Dermis microvascular lymphatic vessel endothelial cell (primary cell): ENCODE measurements around the gene ELK1. TPM values are rescaled to one million over a fixed set of nuclear protein-coding genes. Genes with fewer than 3 reads are reported as not detected.
A peak's percentile ranks its signal among the peaks of the same experiment; 100 is the strongest.
"Not testable (repeated sequence)": the region's sequence is repeated elsewhere in the genome, so short reads cannot be mapped to it uniquely, and the experiment has no call there.

Experiments
- DNase-seq, 2 donors: peaks; one replicate each; pipeline versions ENCODE4 v3.0.0 to v3.0.0-alpha.2; 2010; ENCODE audit warnings: low read depth in 2 of 2
- total RNA-seq: library from RNA; depleted of rRNA; stranded (reverse); fragments of >200 nt; gene quantifications from 2 replicates; pipeline ENCODE4 v1.2.1, GENCODE V29; 2014

The ELK1 gene, protein sequence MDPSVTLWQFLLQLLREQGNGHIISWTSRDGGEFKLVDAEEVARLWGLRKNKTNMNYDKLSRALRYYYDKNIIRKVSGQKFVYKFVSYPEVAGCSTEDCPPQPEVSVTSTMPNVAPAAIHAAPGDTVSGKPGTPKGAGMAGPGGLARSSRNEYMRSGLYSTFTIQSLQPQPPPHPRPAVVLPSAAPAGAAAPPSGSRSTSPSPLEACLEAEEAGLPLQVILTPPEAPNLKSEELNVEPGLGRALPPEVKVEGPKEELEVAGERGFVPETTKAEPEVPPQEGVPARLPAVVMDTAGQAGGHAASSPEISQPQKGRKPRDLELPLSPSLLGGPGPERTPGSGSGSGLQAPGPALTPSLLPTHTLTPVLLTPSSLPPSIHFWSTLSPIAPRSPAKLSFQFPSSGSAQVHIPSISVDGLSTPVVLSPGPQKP
- 8.6 and 14.7 TPM in 2 replicates for total RNA-seq

DNA sequence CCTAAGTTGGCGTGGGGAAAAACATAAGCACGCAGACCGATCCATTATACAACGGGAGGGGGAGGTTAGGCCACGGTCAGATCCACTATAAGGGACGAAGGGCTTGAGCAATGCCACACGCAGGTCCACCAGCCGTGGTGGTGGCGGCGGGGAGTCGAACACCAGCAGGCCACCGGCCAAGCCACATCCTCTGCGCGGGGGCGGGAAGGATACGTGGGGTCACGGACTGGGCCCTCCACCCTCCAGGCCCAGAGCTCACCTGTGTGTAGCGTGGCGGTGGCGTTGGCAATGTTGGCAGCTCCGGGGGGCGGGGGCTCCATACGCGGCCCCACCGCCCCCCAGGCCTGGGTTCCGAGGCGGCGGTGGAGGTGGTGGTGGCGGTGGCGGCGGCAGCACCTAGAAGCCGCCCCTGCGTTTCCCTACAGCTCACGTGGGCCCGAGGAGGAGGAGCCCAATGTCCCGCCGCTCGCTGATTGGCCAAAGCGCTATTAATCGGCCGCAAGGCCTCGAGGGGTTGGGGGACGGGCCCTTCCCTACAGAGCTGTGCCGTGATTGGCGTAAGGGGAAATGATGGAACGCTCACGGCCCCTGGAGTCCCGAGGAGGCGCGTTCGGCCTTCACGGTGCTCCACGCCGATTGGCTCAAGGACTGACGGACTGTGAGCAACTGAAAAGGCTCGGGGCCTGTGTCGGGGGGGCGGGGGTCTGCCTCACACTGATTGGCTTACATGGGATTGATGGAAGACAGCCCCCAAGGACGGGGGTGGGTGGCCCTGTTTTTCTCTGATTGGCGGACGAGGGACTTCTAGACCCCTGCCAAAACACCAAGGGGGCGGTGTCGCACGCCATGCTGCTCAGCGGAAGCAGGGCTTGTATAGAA is at the start of gene ELK1:
TSS of gene ELK1 (minus strand) at position 400 of the 879 bp plus-strand sequence. CDS start 9,122 bp downstream, outside the sequence.
- DNase-seq: peak; percentile 95 to 98

DNA sequence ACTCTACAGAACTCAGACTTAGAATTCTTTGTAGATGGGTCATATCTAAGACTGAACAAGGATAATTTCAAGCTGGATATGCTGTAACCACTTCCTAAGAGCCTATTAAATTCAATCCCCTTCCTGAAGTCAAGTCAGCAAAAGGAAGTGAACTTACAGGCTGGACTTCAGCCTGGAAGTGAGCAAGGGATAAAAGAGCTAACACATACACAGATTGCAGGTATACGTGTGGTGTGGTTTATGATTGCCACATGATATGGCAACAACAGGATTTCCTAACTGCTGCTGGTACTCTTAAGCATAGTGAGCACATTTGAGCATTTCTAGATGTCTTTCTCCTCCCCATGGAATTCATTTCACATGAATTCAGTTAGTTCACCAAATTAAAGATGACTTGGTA is 46.8 kb upstream of the ELK1 start:
- no peak for DNase-seq

DNA sequence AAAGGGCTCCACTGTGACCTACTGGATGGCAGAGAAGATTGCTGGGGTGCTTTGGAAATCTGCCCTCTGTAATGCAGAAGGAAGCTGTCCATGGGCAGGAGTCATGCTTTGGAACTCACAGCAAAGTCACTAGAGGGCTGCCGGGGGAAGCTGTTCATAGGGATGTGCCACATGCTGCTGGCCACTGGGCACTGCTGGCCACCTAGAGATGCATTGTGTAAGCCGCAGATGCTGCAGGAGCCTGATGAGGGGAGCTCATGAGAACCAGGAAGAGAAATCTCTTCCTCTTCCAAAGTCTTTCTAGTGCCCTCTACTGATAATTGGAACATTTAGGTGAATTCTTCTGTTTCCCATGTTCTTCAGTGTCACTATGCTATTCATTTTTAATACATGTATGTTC is 39.8 kb upstream of the ELK1 start:
- DNase-seq: no peak

DNA sequence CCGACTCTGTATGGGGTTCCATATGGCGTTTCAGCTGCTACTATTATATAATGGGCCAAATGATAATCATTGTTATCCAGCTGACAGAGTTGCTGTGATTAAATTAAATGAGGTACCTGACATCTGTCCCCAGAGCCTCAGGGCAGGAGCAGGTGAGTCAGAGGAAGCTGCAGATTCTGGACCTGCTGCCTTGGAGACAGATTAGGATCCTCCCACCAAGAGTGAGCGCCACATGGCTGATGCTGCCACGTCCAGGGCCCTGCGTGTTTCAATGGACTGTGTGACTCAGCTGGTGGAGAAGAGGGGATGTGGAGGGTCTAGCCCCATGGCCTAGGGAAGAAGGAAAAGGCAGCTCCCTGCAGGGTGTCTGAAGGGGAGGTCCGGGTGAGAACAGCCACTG is 36.9 kb upstream of the ELK1 start:
- DNase-seq: no peak

DNA sequence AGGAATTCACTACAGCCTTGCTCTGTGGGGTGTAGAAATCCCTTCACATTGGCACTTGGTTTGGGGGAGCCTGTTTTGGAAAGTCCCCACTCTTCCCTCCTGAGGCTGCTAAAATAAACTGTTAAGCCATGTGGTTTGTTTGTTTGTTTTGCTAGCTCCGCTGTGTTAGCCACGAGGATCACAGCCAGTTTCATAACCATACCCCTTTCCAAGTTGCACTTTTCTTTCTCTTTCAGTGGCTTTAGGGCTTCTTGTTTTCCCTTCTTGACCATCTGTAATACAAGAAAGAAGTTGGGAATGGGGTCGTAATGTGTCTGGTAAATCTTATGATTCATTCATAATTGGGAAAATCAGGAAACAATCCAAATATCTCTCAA is 33.5 kb upstream of the ELK1 start:
- DNase-seq: no peak

DNA sequence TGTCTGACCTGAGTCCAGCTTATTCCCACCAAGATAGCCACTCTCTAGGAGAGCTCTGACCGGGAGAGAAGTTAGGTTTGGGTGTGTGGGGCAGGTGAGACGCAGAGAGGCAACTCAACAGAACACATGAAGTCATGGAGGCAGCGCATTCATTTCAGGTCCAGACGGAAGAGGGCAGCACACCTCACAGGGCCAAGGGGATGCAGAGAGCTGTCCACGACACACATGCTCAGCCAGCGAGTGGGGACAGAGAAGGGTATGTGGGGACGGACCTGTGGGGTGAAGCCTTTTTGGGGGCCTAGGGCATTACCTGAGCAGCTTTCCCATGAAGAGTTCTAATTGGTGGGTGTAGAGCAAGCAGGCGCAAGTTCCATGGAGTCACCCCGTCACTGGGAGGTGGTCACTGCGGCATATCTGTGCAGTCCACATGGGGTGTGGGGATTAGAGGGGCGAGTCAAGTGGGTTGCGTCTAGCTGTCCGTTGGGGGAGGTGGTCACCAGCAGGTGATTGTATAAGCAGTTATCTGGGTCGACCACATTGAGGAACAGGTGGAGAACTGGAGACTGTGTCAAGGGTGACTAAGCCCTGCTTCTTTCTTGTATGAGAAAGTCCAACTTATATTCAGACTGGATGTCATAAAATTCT is 32.9 kb upstream of the ELK1 start:
- no peak for DNase-seq

DNA sequence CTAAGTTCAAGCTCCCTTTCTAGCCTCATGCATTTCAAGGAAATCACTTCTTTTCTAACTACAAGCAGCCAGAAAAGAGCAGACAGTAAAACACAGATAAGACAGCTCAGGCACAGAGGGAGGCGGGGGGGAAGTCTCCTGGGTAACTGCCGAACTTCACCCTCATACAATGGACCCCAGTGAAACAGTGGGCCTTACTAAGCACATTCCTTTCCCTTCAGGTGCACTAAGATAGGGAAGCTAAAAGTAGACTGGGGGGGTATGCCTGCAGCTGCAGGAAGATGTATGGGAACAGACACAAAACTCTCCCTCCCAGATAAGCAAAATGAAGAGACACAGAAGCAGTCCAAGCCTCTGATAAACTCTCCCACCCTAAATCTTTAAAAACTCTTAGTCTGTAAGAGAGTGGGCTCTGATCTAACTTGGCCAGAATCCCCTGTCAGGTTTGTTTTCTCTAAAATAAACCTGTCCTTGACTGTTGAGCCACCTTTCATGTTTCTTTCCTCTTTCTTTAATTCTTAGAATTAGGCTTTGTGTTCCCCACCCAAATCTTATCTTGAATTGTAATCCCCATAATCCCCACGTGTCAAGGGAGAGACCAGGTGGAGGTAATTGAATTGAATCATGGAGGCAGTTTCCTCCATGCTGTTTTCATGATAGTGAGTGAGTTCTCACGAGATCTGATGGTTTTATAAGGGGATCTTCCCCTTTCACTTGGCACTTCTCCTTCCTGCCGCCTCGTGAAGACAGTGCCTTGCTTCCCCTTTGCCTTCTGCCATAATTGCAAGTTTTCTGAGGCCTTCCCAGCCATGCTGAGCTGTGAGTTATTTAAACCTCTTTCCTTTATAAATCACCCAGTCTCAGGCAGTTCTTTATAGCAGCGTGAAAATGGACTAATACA is 25.8 kb upstream of the ELK1 start:
- DNase-seq: not testable (repeated sequence)

DNA sequence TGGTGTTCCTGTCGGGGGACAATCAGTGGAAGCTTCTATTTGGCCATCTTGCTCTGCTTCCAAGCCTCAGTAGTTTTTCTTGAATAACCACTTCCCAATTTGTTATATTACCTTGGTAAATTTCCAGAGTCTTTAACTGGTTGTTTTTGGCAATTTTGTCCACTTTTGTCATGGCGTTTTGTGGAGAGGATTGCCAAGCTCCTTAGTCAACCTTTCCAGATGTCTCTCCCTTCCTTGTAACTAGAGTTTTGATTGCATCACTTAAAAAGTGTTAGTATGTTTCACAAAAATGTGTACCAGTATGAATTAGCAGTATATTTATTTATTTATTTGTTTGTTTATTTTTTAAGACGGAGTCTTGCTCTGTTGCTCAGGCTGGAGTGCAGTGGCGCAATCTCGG is 24.4 kb upstream of the ELK1 start:
- no peak for DNase-seq

DNA sequence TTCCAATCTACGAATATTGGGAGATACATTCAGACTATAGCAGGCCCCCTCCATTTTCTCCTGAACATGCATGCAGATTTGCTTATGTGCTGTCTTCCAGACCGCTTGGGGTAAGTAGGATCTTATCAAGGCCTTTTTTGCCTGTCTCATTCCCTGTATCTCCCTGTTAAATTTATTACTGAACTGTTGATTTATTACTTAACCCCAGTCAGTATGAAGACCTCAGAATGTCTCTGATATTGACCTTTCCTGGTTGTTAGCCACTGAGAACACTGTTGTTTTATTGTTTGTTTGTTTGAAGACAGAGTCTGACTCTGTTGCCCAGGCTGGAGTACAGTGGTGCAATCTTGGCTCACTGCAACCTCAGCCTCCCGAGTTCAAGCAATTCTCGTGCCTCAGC is 15.4 kb upstream of the ELK1 start:
- DNase-seq: not testable (repeated sequence)

DNA sequence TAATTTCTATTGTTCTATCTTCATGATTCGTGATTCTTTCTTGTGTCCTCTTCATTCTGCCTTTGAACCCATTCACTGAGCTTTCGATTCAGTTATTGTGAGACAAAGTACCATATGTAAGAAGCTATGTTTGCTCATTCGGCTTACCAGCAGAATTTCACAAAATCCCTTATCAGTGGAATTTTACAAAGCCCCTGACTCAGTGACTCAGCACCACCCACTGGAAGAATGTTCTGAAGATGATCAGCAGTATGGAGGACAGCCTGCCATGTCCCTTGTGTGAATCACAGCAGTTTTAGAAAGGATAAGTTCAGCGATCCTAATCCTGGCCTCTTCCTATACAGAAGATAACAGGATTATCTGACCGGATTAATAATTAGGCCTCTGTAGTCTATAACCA is 14.4 kb upstream of the ELK1 start:
- no peak for DNase-seq

DNA sequence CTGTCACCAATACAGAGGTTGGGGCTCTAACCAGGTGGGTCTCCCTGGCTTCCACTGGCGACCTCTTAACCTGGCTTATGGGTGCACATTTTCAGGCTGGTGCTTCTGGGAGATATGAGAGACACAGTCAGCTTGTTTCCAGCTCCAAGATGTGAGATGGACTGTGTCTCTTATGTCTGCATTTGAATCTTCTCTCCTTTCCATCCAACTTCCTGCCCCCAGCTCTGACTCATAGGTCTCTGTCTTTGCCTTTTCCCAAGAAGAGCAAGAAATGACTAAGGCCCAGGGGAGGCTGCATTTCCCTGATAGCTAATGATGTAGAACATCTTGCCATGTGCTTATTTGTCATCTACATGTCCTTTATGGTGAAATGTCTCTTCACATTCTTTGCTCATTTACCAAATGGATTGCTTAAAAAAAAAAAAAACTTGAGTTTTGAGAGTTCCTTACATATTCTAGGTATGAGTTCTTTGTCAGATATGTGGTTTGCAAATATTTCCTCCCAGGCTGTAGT is 11.8 kb upstream of the ELK1 start:
- peak in 1 of 2 donors; percentile 12 for DNase-seq

DNA sequence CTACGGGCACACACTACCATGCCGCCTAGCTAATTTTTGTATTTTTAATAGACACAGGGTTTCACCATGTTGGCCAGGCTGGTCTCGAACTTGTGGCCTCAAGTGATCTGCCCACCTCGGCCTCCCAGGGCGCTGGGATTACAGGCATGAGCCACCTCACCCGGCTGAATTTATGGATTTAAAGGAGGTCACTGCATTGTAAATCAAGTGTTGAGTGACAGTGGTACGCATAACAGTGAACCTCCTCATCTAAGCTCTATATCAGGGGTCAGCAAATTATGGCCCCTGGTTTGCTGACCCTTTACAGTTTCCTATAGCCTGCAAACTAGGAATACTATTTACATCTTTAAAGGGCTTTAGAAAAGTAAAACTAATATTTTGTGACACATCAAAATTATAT is 11.2 kb upstream of the ELK1 start:
- DNase-seq: no peak

DNA sequence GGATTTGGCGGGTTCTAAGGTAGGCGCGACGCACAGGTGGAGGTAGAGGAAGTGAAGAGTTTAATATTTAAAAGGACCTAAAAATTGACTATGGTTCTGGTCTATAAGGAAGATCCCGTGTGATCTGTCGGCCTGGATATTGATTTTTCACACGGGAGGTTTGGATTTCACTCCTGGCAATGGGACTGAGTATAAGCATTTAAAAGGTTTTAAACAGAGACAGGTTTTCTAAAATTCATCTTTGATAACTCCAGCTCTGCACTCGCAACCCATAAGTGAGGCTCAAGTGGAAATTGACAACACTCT is 9.0 kb upstream of the ELK1 start:
- no peak for DNase-seq

DNA sequence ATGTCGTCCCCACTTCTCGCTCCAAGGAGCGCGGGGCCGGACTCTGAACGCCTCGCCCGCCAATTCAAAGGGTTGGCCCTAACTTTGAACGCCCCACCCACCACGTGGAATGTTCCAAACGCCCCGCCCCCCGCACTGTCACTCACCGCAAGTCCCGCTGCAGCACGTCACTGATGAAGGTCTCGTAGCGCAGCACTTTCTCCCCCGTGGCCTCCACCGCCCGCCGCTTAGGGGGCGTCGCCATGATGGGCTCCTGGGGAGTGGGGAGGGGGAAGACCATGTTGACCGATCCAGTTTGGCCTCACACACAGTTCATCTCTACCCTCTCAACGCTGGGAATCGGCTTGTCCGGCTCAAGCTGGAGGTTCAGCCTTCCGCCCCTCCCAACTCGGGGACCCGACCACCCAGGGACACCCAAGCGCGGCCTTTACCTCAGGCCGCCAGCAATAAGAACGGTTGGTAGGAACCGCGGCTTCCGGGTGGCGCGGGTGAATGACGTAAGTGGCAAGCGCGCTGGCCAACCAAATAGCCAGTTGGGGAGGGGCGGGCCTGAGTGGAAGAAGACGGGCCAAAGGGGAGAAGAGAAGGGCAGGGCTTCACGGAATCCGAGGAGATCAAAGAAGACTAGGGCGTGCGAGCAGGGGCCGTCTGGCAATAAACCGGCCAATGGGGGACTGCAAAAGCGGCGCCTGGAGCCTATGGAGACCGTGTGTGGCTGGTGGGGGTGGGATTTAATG is 8.5 kb upstream of the ELK1 start, which contains the start of gene UXT:
TSS of gene UXT (minus strand) at position 497 of the 737 bp plus-strand sequence. CDS start at position 244, 253 bp downstream.
- peak; percentile 76 to 93 for DNase-seq

DNA sequence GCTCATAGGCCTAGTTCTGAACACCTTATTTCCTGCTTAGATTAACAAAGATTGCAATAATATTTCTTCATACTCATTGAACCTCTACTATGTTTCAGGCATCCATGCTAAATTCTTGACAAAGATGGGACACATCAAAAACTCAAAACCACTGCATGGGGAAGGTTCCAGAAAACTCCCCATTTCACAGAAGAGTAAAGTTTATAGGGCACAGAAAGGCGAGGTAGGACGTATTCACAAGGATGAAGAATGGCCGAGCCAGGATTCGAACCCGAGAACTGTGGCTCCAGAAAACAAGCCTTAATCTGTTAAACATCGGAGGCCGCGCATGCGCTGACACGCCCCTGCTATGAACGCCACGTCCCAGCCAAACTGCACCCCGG is 7.9 kb upstream of the ELK1 start:
- DNase-seq: no peak

DNA sequence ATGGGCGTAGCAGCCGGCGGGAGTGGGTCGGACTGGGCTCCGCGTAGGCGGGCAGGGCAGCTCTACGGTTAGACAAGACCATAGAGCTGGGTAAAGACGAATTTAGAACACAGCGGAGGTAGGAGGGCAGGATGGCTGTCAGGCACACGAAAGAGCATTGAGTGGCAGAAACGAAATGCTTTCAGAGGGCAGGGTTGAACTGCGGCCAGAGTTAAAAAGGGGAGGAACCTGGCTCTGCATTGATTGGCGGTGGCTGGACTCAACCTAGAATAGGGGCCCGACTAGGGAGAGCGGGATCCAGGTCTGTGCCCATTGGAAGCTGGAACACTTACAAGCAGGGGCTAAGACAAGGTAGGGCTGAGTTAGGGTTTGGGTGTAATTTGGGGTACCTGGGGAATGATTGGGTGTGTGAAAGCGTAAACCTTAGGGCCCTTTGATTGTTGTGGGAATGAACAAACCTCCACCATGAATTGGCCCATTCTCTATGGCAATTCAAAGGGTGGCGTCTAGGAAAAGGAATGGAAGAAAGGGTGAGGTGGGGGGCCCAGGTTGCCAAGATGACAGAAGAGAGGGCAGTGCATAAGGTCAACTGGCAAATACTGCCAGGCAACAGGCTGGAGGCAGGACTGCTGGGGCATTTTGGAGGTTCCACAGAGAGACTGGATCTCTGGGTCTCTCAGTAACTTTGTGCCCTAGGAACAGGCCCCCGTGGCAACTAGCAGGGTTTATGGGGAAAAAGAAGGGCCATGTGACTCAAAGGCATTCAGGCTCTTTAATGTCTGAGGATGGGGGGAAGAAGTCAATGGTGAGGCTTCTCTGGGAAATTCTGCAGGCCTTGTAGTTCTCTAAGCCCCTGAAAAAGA is 911 bp upstream of the ELK1 start:
- DNase-seq: no peak

DNA sequence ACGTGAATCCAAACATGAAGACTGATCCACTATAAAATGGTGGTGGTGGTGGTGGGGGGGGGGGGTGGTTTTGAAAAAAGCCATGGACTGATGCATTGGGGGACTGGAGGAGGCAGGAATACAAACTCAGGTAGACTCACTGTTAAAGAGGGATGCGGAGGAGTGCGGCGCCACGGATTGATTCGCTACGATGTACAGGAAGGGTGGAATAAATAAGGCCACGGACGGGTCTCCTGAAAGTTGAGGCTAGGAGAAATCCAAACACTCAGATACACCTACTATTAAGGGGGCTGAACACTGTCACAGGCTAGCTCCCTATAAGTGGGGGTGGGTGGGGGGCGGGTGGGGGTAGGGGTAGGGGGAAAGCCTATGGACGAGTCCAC is 591 bp downstream of the ELK1 start:
- no peak for DNase-seq

DNA sequence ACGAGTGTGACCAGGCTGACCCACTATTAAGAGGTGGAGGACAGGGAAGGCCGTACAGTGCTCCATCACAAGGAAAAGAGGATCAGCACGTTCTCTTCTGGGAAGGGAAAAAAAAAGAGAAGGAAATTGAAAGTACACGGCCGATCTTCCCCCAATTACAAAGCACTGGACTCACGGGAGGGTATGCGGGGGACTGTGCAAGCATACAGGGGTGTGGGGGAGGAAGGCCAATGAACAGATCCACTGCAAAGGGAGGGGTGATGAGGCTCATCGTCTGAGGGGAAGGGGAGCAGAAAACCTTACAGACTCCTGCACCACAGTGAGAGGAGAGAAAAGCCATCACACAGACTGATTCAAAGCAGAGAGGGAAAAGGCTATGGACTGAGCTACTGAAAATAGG is 1.1 kb downstream of the ELK1 start:
- no peak for DNase-seq

DNA sequence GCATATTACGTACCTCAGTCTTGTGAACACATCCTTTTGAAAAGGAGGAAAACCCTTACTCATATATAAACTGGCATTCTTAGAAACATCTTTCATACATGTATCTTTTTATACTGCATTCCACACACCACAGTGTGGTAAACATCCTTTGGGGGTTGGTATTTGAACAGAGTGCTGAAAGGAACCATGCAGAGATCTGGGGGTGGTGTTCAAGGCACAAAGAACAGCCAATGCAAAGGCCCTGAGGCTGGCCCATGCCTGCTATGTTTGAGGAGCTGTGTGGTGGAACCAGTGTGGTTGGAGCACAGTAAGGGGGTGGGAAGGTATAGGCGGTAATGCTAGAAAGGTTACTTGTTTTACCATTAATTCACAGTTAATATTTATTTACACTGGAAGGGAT is 2.0 kb downstream of the ELK1 start:
- DNase-seq: no peak
